ENCODE results near the gene KPNA4.

GRCh38 chr3:160481856-160482255, 83.5 kb downstream of the KPNA4 start:
- no peak for TF ChIP-seq CTCF (IDR thresholded peaks at IDR 0.05)
- no peak for TF ChIP-seq POLR2A (IDR thresholded peaks at IDR 0.05)

Measured in adrenal gland (tissue), 5 donors.